ENCODE measurements around the gene B3GALNT1.
"Not testable (repeated sequence)": the region's sequence is repeated elsewhere in the genome, so short reads cannot be mapped to it uniquely, and the experiment has no call there.

B3GALNT1 gene

GRCh38 chr3:161049683-161050248, 55.4 kb downstream of the B3GALNT1 start:
- Histone ChIP-seq H3K9me3 (ENCODE audit: control insufficient read depth, low read length) (no peaks in the 10 kb centered on the region), H3K4me1 (ENCODE audit: control insufficient read depth, insufficient read depth, low read length) (no peaks in the 10 kb centered on the region), H3K4me3 (ENCODE audit: low read length) (no peak overlapping the region), H3K36me3 (ENCODE audit: control insufficient read depth, insufficient read depth, low read length, severe bottlenecking) (no peaks in the 10 kb centered on the region), H3K9ac (ENCODE audit: low read length) (no peak overlapping the region), H3K27me3 (replicated peaks; ENCODE audit: control insufficient read depth, insufficient read depth, low read length) (no peaks in the 10 kb centered on the region)
- no peak for DNase-seq (ENCODE audit: low read depth)

- Histone ChIP-seq H3K9me3 (ENCODE audit: control insufficient read depth, low read length) (no peaks in the 10 kb centered on the region), H3K4me3 (ENCODE audit: low read length) (no peak overlapping the region), H3K27me3 (replicated peaks; ENCODE audit: control insufficient read depth, insufficient read depth, low read length) (no peaks in the 10 kb centered on the region), H3K36me3 (ENCODE audit: control insufficient read depth, insufficient read depth, low read length, severe bottlenecking) (no peaks in the 10 kb centered on the region), H3K4me1 (ENCODE audit: control insufficient read depth, insufficient read depth, low read length) (no peaks in the 10 kb centered on the region), H3K9ac (ENCODE audit: low read length) (no peak overlapping the region)
- peak; percentile 22 for DNase-seq (ENCODE audit: low read depth)
Observed at GRCh38 chr3:161043336-161044035, 61.7 kb downstream of the B3GALNT1 start.

- Histone ChIP-seq H3K4me3 (ENCODE audit: low read length) (no peak overlapping the region), H3K9ac (ENCODE audit: low read length) (no peak overlapping the region), H3K36me3 (ENCODE audit: control insufficient read depth, insufficient read depth, low read length, severe bottlenecking) (no peaks in the 10 kb centered on the region), H3K27me3 (replicated peaks; ENCODE audit: control insufficient read depth, insufficient read depth, low read length) (no peaks in the 10 kb centered on the region), H3K4me1 (ENCODE audit: control insufficient read depth, insufficient read depth, low read length) (no peaks in the 10 kb centered on the region), H3K9me3 (ENCODE audit: control insufficient read depth, low read length) (no peaks in the 10 kb centered on the region)
- peak; percentile 29 for DNase-seq (ENCODE audit: low read depth)
Observed at GRCh38 chr3:161042023-161042501, 63.1 kb downstream of the B3GALNT1 start.

- H3K9ac ChIP-seq (ENCODE audit: low read length) = no peak overlapping the region
- no peaks in the 10 kb centered on the region for H3K4me1 ChIP-seq (ENCODE audit: control insufficient read depth, insufficient read depth, low read length)
- no peaks in the 10 kb centered on the region for H3K9me3 ChIP-seq (ENCODE audit: control insufficient read depth, low read length)
- no peaks in the 10 kb centered on the region for H3K27me3 ChIP-seq (replicated peaks; ENCODE audit: control insufficient read depth, insufficient read depth, low read length)
- H3K36me3 ChIP-seq (ENCODE audit: control insufficient read depth, insufficient read depth, low read length, severe bottlenecking) = no peaks in the 10 kb centered on the region
- no peak overlapping the region for H3K4me3 ChIP-seq (ENCODE audit: low read length)
- no peak for DNase-seq (ENCODE audit: low read depth)
Observed at GRCh38 chr3:161038725-161039124, 66.4 kb downstream of the B3GALNT1 start.

- no peak overlapping the region for H3K9ac ChIP-seq (ENCODE audit: low read length)
- H3K4me1 ChIP-seq (ENCODE audit: control insufficient read depth, insufficient read depth, low read length) = no peaks in the 10 kb centered on the region
- DNase-seq (ENCODE audit: low read depth) = peak; percentile 93
- H3K4me3 ChIP-seq (ENCODE audit: low read length) = no peak overlapping the region
- no peaks in the 10 kb centered on the region for H3K9me3 ChIP-seq (ENCODE audit: control insufficient read depth, low read length)
- no peaks in the 10 kb centered on the region for H3K27me3 ChIP-seq (replicated peaks; ENCODE audit: control insufficient read depth, insufficient read depth, low read length)
- H3K36me3 ChIP-seq (ENCODE audit: control insufficient read depth, insufficient read depth, low read length, severe bottlenecking) = no peaks in the 10 kb centered on the region
Observed at GRCh38 chr3:161035711-161036110, 69.4 kb downstream of the B3GALNT1 start.

GRCh38 chr3:161034913-161035550, 70.1 kb downstream of the B3GALNT1 start:
- DNase-seq (ENCODE audit: low read depth) = peak; percentile 46
- H3K27me3 ChIP-seq (replicated peaks; ENCODE audit: control insufficient read depth, insufficient read depth, low read length); H3K9me3 ChIP-seq (ENCODE audit: control insufficient read depth, low read length): not testable (repeated sequence)

More at GRCh38 chr3:161034913-161035550, 70.1 kb downstream of the B3GALNT1 start:
- H3K4me3 ChIP-seq (ENCODE audit: low read length); H3K36me3 ChIP-seq (ENCODE audit: control insufficient read depth, insufficient read depth, low read length, severe bottlenecking); H3K9ac ChIP-seq (ENCODE audit: low read length); H3K4me1 ChIP-seq (ENCODE audit: control insufficient read depth, insufficient read depth, low read length): not testable (repeated sequence)

Data from adipocyte (in vitro differentiated cells).